ENCODE measurements around the gene CACNA2D3. TPM values are rescaled to one million over a fixed set of nuclear protein-coding genes. Genes with fewer than 3 reads are reported as not detected.

CACNA2D3 gene
- total RNA-seq, 4 donors from 2014 or later = 0.83 to 5.0 (median 2.5) TPM

DNA sequence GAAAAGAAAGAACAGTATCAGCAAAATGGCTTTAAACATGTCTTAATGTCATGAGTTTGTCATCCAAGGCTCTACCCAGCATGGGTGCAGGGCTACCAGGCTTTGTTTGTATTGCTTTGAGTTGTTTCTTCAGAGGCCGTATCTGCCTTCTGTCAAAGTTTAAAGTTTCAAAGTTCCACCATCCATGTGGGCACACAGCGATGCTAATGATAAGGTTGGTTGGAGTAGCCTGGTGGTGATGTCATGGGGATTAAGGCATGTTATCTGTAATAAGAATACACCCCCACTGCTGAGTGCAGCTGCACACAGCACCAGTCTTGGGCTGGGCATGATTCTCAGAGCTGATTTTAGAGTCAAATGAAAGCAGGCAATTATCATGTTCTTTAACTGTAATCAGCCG lies 877.5 kb downstream of the CACNA2D3 start:
- Histone ChIP-seq H3K4me3 (no peak overlapping the region), H3K9me3 (no peaks in the 10 kb centered on the region), H3K27ac (no peak overlapping the region), H3K36me3 (no peaks in the 10 kb centered on the region), H3K27me3 (no peaks in the 10 kb centered on the region), H3K4me1 (no peaks in the 10 kb centered on the region)
- intact Hi-C loops (cut with DNase I; ENCODE audit: low total_unique reads) = no loop called here
- no peak for DNase-seq
- TF ChIP-seq POLR2A (IDR thresholded peaks at IDR 0.05) = no peak
- TF ChIP-seq, protein P1, sequence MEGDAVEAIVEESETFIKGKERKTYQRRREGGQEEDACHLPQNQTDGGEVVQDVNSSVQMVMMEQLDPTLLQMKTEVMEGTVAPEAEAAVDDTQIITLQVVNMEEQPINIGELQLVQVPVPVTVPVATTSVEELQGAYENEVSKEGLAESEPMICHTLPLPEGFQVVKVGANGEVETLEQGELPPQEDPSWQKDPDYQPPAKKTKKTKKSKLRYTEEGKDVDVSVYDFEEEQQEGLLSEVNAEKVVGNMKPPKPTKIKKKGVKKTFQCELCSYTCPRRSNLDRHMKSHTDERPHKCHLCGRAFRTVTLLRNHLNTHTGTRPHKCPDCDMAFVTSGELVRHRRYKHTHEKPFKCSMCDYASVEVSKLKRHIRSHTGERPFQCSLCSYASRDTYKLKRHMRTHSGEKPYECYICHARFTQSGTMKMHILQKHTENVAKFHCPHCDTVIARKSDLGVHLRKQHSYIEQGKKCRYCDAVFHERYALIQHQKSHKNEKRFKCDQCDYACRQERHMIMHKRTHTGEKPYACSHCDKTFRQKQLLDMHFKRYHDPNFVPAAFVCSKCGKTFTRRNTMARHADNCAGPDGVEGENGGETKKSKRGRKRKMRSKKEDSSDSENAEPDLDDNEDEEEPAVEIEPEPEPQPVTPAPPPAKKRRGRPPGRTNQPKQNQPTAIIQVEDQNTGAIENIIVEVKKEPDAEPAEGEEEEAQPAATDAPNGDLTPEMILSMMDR (IDR thresholded peaks at IDR 0.05) = no peak

DNA sequence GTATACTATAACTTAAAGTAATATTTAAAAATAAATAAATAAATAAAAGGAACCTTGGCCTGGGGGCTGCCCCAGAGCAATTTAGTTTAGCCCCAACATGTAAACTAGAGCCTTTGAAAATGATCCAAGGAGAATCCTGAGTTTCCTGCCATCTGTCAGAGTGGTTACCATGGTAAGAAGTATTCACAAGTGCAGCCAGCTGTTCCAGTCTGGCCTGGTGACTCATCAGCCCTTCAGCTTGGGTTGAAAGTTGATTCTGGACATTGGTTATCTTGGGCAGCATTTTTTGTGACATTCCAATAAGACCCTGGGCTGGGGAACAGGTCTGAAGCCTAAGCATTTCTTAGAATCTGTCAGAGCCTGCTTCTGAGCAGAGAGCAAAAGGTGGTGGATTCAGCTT lies 878.2 kb downstream of the CACNA2D3 start:
- H3K9me3 ChIP-seq = no peaks in the 10 kb centered on the region
- TF ChIP-seq, protein P1 (IDR thresholded peaks at IDR 0.05) = no peak
- no peak for TF ChIP-seq POLR2A (IDR thresholded peaks at IDR 0.05)
- H3K27me3 ChIP-seq = no peaks in the 10 kb centered on the region
- intact Hi-C loops (cut with DNase I; ENCODE audit: low total_unique reads) = no loop called here
- no peaks in the 10 kb centered on the region for H3K4me1 ChIP-seq
- no peak overlapping the region for H3K27ac ChIP-seq
- H3K4me3 ChIP-seq = no peak overlapping the region
- no peaks in the 10 kb centered on the region for H3K36me3 ChIP-seq
- DNase-seq = no peak

DNA sequence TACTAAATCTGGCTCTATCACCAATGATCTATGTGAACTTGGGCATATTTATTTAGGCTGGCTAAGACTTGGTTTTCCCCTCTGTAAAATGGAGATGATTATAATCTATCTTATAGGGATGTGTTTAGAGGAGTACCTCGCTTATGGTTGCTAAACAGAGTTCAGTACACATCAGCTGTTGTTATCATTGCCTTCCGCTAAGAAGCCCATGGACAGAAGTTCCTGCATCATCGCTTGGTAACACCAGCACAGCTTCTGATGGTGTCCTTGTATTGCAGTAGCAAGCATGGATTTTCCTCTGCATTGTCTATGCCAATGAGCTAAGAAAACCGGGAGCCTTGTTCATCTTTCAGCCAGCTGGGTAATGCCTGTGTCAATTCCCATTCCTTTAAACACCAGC lies 878.6 kb downstream of the CACNA2D3 start:
- no peaks in the 10 kb centered on the region for H3K4me1 ChIP-seq
- H3K9me3 ChIP-seq = no peaks in the 10 kb centered on the region
- TF ChIP-seq, protein P1 (IDR thresholded peaks at IDR 0.05) = no peak
- TF ChIP-seq POLR2A (IDR thresholded peaks at IDR 0.05) = no peak
- intact Hi-C loops (cut with DNase I; ENCODE audit: low total_unique reads) = no loop called here
- no peak for DNase-seq
- H3K27me3 ChIP-seq = no peaks in the 10 kb centered on the region
- H3K27ac ChIP-seq = no peak overlapping the region
- H3K4me3 ChIP-seq = no peak overlapping the region
- no peaks in the 10 kb centered on the region for H3K36me3 ChIP-seq

- Histone ChIP-seq H3K27me3 (no peaks in the 10 kb centered on the region), H3K27ac (no peak overlapping the region), H3K4me1 (no peaks in the 10 kb centered on the region), H3K4me3 (no peak overlapping the region), H3K36me3 (no peaks in the 10 kb centered on the region), H3K9me3 (no peaks in the 10 kb centered on the region)
- no peak for DNase-seq
- intact Hi-C loops (cut with DNase I; ENCODE audit: low total_unique reads) = no loop called here
- TF ChIP-seq, protein P1 (IDR thresholded peaks at IDR 0.05) = no peak
- TF ChIP-seq POLR2A (IDR thresholded peaks at IDR 0.05) = no peak
These were observed 880.1 kb downstream of the CACNA2D3 start for GRCh38 chr3:55002416-55002930.

- H3K36me3 ChIP-seq = no peaks in the 10 kb centered on the region
- TF ChIP-seq, protein P1 (IDR thresholded peaks at IDR 0.05) = no peak
- TF ChIP-seq POLR2A (IDR thresholded peaks at IDR 0.05) = no peak
- intact Hi-C loops (cut with DNase I; ENCODE audit: low total_unique reads) = no loop called here
- no peak for DNase-seq
- no peak overlapping the region for H3K27ac ChIP-seq
- H3K27me3 ChIP-seq = no peaks in the 10 kb centered on the region
- no peaks in the 10 kb centered on the region for H3K4me1 ChIP-seq
- H3K4me3 ChIP-seq = no peak overlapping the region
- H3K9me3 ChIP-seq = no peaks in the 10 kb centered on the region
These were observed 883.9 kb downstream of the CACNA2D3 start for GRCh38 chr3:55006244-55006676.

Measured in uterus (tissue), 4 donors.